GM10266 (cell line): ENCODE measurements around the gene FHIT.

Experiments used
- DNase-seq: peaks from one replicate; pipeline ENCODE4 v3.0.0; 2012; ENCODE audit errors: extremely low spot score
- TF ChIP-seq, protein P1 (sequence below): IDR thresholded peaks from 2 replicates; pipeline ENCODE4 v1.5.1; 2012; ENCODE audit warnings: mild to moderate bottlenecking, low read depth; ENCODE audit not compliant: control insufficient read depth, insufficient read depth; ENCODE audit errors: missing control alignments

The FHIT gene

DNA sequence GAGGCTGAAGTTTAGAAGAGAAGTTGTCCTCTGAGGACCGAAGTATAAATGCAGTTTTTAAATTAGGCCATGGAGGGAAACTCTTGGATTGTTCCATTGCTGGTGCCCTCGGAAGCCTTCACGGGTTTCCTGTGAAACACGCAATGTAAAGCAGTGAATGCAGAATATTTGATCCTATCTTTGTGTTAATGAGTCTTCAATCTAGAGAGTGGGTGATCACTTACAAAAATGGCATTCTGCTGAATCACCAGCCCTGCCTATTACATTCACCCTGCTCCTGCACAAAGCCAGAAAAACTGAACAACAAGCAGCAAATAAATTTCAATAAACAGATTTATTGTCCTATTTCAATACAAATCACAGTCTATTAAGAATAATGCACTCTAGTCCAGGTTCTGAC is 1063.9 kb downstream of the FHIT start:
- TF ChIP-seq, protein P1, sequence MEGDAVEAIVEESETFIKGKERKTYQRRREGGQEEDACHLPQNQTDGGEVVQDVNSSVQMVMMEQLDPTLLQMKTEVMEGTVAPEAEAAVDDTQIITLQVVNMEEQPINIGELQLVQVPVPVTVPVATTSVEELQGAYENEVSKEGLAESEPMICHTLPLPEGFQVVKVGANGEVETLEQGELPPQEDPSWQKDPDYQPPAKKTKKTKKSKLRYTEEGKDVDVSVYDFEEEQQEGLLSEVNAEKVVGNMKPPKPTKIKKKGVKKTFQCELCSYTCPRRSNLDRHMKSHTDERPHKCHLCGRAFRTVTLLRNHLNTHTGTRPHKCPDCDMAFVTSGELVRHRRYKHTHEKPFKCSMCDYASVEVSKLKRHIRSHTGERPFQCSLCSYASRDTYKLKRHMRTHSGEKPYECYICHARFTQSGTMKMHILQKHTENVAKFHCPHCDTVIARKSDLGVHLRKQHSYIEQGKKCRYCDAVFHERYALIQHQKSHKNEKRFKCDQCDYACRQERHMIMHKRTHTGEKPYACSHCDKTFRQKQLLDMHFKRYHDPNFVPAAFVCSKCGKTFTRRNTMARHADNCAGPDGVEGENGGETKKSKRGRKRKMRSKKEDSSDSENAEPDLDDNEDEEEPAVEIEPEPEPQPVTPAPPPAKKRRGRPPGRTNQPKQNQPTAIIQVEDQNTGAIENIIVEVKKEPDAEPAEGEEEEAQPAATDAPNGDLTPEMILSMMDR = no peak
- no peak for DNase-seq

DNA sequence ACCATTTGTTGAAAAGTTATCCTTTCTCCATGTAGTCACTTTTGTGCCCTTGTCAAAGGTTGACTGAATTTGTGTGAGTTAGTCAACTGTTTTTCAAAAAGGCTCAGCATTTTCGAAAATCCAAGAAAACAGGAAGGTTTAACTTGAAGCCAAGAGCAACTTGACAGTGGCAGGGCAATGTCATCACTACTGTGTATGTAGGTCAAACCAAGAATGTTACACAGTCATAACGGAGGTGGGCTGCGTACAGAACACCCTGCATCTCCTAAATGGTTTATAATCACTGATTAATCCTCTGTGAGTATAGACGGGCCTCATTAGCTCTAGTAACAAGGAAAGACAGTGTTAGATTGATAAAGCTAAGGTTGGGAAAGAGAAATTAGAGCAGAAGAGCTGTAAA is 1064.9 kb downstream of the FHIT start:
- TF ChIP-seq, protein P1 = no peak
- no peak for DNase-seq

DNA sequence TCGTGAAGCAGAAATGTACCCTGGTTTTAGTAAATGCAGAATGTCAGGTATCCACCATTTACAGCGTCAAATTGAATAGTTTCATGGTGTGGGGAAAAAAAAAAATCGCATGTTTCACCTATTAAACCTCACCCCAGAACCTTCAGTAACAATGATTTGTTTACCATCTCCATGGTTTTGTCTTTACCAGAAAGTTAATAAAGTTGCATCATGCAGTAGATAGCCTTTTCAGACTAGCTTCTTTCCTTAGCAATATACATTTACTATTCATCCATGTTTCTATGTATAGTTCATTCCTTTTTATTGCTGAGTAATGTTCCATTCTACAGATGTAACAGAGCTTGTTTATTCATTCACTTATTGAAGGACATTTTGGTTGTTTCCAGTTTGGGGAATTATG is 1066.1 kb downstream of the FHIT start:
- TF ChIP-seq, protein P1 = no peak
- no peak for DNase-seq

DNA sequence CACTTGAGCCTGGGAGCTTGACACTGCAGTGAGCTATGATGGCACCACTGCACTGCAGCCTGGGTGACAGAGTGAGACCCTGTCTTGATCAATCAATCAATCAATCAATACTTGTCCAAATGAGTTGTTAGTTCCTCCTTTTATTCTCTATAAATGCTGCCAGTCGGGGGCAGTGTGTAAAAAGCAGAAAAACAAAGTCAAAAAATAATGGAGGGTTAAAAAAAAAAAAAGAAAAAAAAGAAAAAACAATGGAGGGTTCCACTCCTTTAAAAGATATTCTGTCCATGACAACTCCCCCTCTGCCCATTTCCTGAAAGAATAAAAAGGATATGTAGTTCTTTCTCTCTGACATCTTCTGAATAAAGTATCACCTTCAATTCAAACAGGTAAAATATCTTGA is 1068.6 kb downstream of the FHIT start:
- DNase-seq = no peak
- TF ChIP-seq, protein P1 = no peak

DNA sequence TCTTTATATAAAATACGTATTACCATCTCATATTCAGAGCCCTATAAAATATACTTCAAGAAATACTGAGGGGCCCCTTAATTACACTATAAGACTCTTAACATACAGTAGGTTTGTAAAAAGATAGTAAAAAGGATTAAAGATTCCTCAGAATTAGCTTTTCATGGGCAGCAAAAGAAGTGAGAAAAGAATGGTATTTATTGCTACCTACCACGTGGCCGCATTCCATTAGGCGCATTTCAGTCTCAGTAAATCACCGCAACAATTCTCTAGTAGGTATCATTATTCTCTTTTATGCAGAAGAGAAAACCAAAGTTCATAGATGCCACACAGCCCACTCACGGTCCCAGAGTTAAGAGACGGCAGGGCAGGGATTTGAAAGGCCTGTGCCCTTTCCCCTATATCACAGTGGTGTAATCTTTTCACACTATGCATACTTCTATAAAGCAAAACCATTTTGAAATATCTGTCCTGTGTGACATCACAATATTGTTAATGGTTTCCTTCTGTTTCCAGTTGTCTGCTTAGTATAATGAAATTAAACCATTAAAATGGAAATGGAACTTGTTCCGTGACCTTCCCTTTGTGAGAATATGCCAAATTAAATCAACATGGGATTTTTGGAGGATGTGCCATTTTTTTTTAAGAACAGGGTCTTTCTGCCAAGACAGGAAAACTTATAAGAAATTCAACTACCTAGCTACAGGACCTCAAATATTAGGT is 1072.2 kb downstream of the FHIT start:
- no peak for DNase-seq
- TF ChIP-seq, protein P1 = no peak

DNA sequence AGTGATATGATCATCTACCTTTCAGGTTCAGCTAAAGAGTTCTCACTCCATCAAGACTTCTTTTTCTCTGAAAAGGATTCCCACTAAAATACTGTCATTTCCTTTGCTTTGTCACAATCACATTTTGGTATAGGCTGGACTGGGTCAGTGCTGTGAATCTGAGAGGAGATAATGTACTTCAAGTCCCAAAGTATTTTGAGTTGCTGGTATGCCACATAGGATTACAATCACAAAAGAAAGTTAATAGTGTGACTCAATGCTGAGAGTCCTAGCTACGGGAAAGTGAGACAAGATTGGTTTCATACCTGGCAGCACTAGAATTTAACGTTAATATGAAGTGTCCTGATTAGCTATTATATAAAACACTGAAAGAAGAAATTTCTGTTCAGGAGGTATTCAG is 1073.5 kb downstream of the FHIT start:
- no peak for DNase-seq
- TF ChIP-seq, protein P1 = no peak

DNA sequence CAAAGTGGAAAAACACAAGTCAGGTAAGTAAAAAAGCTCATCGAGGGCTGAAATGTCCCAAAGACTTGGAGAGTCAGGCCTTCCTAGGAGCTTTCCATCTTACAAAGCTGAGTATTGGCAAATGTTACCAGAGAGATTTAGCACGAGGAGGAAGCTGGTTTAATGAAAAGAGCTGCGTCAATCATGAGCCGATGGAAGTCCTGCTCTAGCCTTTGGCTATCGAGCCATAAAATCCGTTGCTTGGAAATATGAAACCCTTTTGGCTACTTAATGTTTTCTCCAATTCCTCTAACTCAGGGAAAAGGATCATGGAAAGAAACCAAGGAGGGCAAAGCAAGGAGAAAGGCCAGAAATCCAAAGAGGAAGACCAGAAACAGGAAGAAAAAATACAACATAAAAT is 1074.6 kb downstream of the FHIT start:
- TF ChIP-seq, protein P1 = no peak
- no peak for DNase-seq
